H1 (cell line): ENCODE data around the gene MEST. TPM values are rescaled to one million over a fixed set of nuclear protein-coding genes. Genes with fewer than 3 reads are reported as not detected.
A peak's percentile ranks its signal among the peaks of the same experiment; 100 is the strongest.

ENCODE experiments used
- CTCF ChIA-PET: fragments of 300-600 bp; sonication (Branson Sonifier 250); formaldehyde crosslinking; loops from one replicate; lab custom pipeline; 2021; ENCODE audit not compliant: partially characterized antibody; lab: Charles Lee
- POLR2A ChIA-PET: fragments of 300-600 bp; sonication (Branson Sonifier 250); formaldehyde crosslinking; loops from one replicate; lab custom pipeline; 2021; ENCODE audit warnings: inconsistent platforms; ENCODE audit not compliant: partially characterized antibody; lab: Charles Lee
- DNase-seq, 2 experiments: peaks; one replicate each; pipeline versions ENCODE4 v3.0.0 to v3.0.0-alpha.2; 2010 to 2022; ENCODE audit warnings: low spot score in 2 of 2, low read depth in 1 of 2, mixed read lengths in 1 of 2
- FAIRE-seq: peaks from 2 replicates; lab custom pipeline; 2011; peaks lifted over from hg19 to GRCh38; lab: Jason Lieb, UNC
- H2AFZ ChIP-seq: 2 replicates; pipeline ENCODE4 v1.8.1; 2012; ENCODE audit warnings: low read length, inconsistent platforms
- H2AK5ac ChIP-seq: 2 replicates; pipeline ENCODE4 v1.6.1; 2013; ENCODE audit warnings: low read depth, low read length
- H2BK120ac ChIP-seq: replicated peaks from 2 replicates; pipeline ENCODE3; 2013; ENCODE audit warnings: low read depth, low read length, inconsistent platforms
- H2BK12ac ChIP-seq: 2 replicates; pipeline ENCODE4 v1.6.1; 2013; ENCODE audit warnings: low read depth, low read length
- H2BK15ac ChIP-seq: 2 replicates; pipeline ENCODE4 v1.6.1; 2013; ENCODE audit warnings: low read length
- H2BK20ac ChIP-seq: 2 replicates; pipeline ENCODE4 v1.6.1; 2013; ENCODE audit warnings: low read length
- H2BK5ac ChIP-seq: 2 replicates; pipeline ENCODE4 v1.6.1; 2013; ENCODE audit warnings: low read depth, low read length
- H3K14ac ChIP-seq: 2 replicates; pipeline ENCODE4 v1.6.1; 2013; ENCODE audit warnings: inconsistent platforms; ENCODE audit not compliant: insufficient read length
- H3K18ac ChIP-seq: 2 replicates; pipeline ENCODE4 v1.6.1; 2013; ENCODE audit warnings: low read length; ENCODE audit errors: extremely low read depth
- H3K23ac ChIP-seq: 2 replicates; pipeline ENCODE4 v1.6.1; 2013; ENCODE audit warnings: inconsistent platforms; ENCODE audit not compliant: insufficient read length
- H3K23me2 ChIP-seq: 2 replicates; pipeline ENCODE4 v1.6.1; 2013; ENCODE audit warnings: low read depth, low read length
- H3K27ac ChIP-seq: 2 replicates; pipeline ENCODE4 v1.6.1; 2011; ENCODE audit warnings: low read depth, low read length, inconsistent platforms
- H3K27me3 ChIP-seq, 4 experiments: replicated peaks in 1 of 4; 1 replicate in 1 of 4; 2 replicates in 3 of 4; pipeline versions ENCODE4 v1.6.1 to v1.8.1; 2011 to 2013; ENCODE audit warnings: low read length in 3 of 4, mild to moderate bottlenecking in 3 of 4, inconsistent platforms in 2 of 4, mixed read lengths in 2 of 4, moderate library complexity in 1 of 4; ENCODE audit not compliant: control insufficient read depth in 3 of 4, insufficient read depth in 3 of 4; ENCODE audit errors: extremely low read depth in 1 of 4
- H3K36me3 ChIP-seq, 4 experiments: 2 replicates each; pipeline versions ENCODE4 v1.6.1 to v1.8.1; 2011 to 2013; ENCODE audit warnings: mild to moderate bottlenecking in 4 of 4, low read length in 3 of 4, moderate library complexity in 2 of 4, control low read depth in 1 of 4, inconsistent platforms in 1 of 4; ENCODE audit not compliant: insufficient read depth in 4 of 4, control insufficient read depth in 2 of 4
- H3K4ac ChIP-seq: replicated peaks from 2 replicates; pipeline ENCODE3; 2013; ENCODE audit warnings: low read length, low read depth, mixed read lengths, inconsistent platforms; ENCODE audit not compliant: insufficient read length
- H3K4me1 ChIP-seq, 4 experiments: replicated peaks in 1 of 4; 1 replicate in 1 of 4; 2 replicates in 3 of 4; pipeline versions ENCODE4 v1.6.1 to v1.8.1; 2011 to 2013; ENCODE audit warnings: low read length in 3 of 4, inconsistent platforms in 2 of 4, mixed read lengths in 1 of 4; ENCODE audit not compliant: insufficient read depth in 4 of 4, control insufficient read depth in 3 of 4
- H3K4me2 ChIP-seq, 2 experiments: 2 replicates each; pipeline versions ENCODE4 v1.6.1 to v1.8.1; 2011 to 2013; ENCODE audit warnings: low read depth in 2 of 2, low read length in 2 of 2, control low read depth in 1 of 2, inconsistent platforms in 1 of 2, mild to moderate bottlenecking in 1 of 2; ENCODE audit not compliant: insufficient read depth in 1 of 2
- H3K4me3 ChIP-seq, 4 experiments: fragments of 200-600, 300-600 bp in 1 of 4; sonication (generic), shearing (Covaris generic), sonication (Bioruptor Twin) in 1 of 4; 2 replicates each; pipeline versions ENCODE4 v1.5.1 to v1.8.1; 2011 to 2016; ENCODE audit warnings: low read length in 4 of 4, low read depth in 3 of 4, control low read depth in 2 of 4, inconsistent platforms in 2 of 4, mild to moderate bottlenecking in 2 of 4, mixed read lengths in 1 of 4, moderate library complexity in 1 of 4; ENCODE audit not compliant: insufficient read depth in 2 of 4; ENCODE audit errors: extremely low read depth in 1 of 4
- H3K56ac ChIP-seq: replicated peaks from 2 replicates; pipeline ENCODE3; 2013; ENCODE audit warnings: low read depth, mild to moderate bottlenecking, mixed read lengths, low read length, inconsistent platforms; ENCODE audit not compliant: insufficient read length
- H3K79me1 ChIP-seq: 2 replicates; pipeline ENCODE4 v1.6.1; 2013; ENCODE audit warnings: low read depth, low read length, control low read depth
- H3K79me2 ChIP-seq, 2 experiments: 2 replicates each; pipeline versions ENCODE4 v1.6.1 to v1.8.1; 2012 to 2013; ENCODE audit warnings: low read length in 2 of 2, mild to moderate bottlenecking in 2 of 2, inconsistent platforms in 1 of 2; ENCODE audit not compliant: insufficient read depth in 2 of 2, control insufficient read depth in 1 of 2
- H3K9ac ChIP-seq, 4 experiments: replicated peaks in 1 of 4; 1 replicate in 1 of 4; 2 replicates in 3 of 4; pipeline versions ENCODE4 v1.6.1 to v1.8.1; 2011 to 2013; ENCODE audit warnings: low read depth in 3 of 4, low read length in 3 of 4, control low read depth in 2 of 4, mild to moderate bottlenecking in 2 of 4, moderate library complexity in 2 of 4, inconsistent platforms in 1 of 4; ENCODE audit errors: extremely low read depth in 1 of 4
- H3K9me3 ChIP-seq, 2 experiments: 2 replicates each; pipeline versions ENCODE4 v1.6.1 to v1.8.1; 2012 to 2013; ENCODE audit warnings: mild to moderate bottlenecking in 2 of 2, moderate library complexity in 2 of 2, control low read depth in 1 of 2, inconsistent platforms in 1 of 2, low read depth in 1 of 2, low read length in 1 of 2, mixed read lengths in 1 of 2; ENCODE audit not compliant: insufficient read depth in 2 of 2
- H4K20me1 ChIP-seq, 2 experiments: replicated peaks in 1 of 2; 2 replicates each; pipeline versions ENCODE3 to v1.8.1; 2011 to 2013; ENCODE audit warnings: inconsistent platforms in 2 of 2, low read length in 2 of 2, mild to moderate bottlenecking in 1 of 2; ENCODE audit not compliant: insufficient read depth in 2 of 2, control insufficient read depth in 1 of 2
- H4K5ac ChIP-seq: 2 replicates; pipeline ENCODE4 v1.6.1; 2013; ENCODE audit warnings: low read length, low read depth, mixed read lengths, inconsistent platforms; ENCODE audit not compliant: insufficient read length
- H4K8ac ChIP-seq: 2 replicates; pipeline ENCODE4 v1.8.0; 2013; ENCODE audit warnings: mild to moderate bottlenecking, moderate library complexity, low read length, inconsistent platforms; ENCODE audit not compliant: insufficient read depth; ENCODE audit errors: extremely low read depth
- H4K91ac ChIP-seq: replicated peaks from 2 replicates; pipeline ENCODE3; 2013; ENCODE audit warnings: low read length, mixed read lengths, inconsistent platforms; ENCODE audit not compliant: insufficient read length
- CBX5 ChIP-seq: fragments of 300-800, 300-1000 bp; sonication (generic); IDR thresholded peaks from 2 replicates; pipeline ENCODE4 v1.7.1; 2016; ENCODE audit warnings: antibody characterized with exemption, low read length, low read depth
- CBX8 ChIP-seq: fragments of 300-800, 300-1000 bp; sonication (generic); IDR thresholded peaks from 2 replicates; pipeline ENCODE4 v1.7.1; 2016; ENCODE audit warnings: low read depth, low read length, borderline replicate concordance
- CEBPB ChIP-seq: IDR thresholded peaks from 2 replicates; pipeline ENCODE4 v1.6.1; 2012; ENCODE audit warnings: low read depth, low read length
- JUND ChIP-seq: IDR thresholded peaks from 2 replicates; pipeline ENCODE4 v1.6.1; 2011; ENCODE audit warnings: mild to moderate bottlenecking, improper control_type of control experiment, low read length
- NRF1 ChIP-seq: IDR thresholded peaks from 2 replicates; pipeline ENCODE4 v1.6.1; 2011; ENCODE audit warnings: mild to moderate bottlenecking, low read depth, low read length, improper control_type of control experiment
- RAD21 ChIP-seq, 2 experiments: IDR thresholded peaks in 1 of 2; conservative IDR thresholded peaks in 1 of 2; 2 replicates each; pipeline ENCODE4 v1.6.1; 2011; ENCODE audit warnings: low read depth in 2 of 2, low read length in 2 of 2, improper control_type of control experiment in 1 of 2, inconsistent platforms in 1 of 2, mild to moderate bottlenecking in 1 of 2, moderate library complexity in 1 of 2
- RBBP5 ChIP-seq: IDR thresholded peaks from 2 replicates; pipeline ENCODE4 v1.7.1; 2012; ENCODE audit warnings: low read depth, mild to moderate bottlenecking, inconsistent platforms, low read length, moderate library complexity, borderline replicate concordance
- SIN3A ChIP-seq, 2 experiments: IDR thresholded peaks in 1 of 2; conservative IDR thresholded peaks in 1 of 2; 2 replicates each; pipeline ENCODE4 v1.6.1; 2011 to 2012; ENCODE audit warnings: low read length in 2 of 2, improper control_type of control experiment in 1 of 2, low read depth in 1 of 2, mild to moderate bottlenecking in 1 of 2
- SIRT6 ChIP-seq: IDR thresholded peaks from one replicate; pipeline ENCODE4 v1.7.1; 2012; ENCODE audit warnings: low read length, inconsistent platforms
- TAF1 ChIP-seq: IDR thresholded peaks from 2 replicates; pipeline ENCODE4 v1.6.1; 2011; ENCODE audit warnings: mild to moderate bottlenecking, low read depth, low read length
- TBP ChIP-seq: IDR thresholded peaks from 2 replicates; pipeline ENCODE4 v1.6.1; 2011; ENCODE audit warnings: low read depth, low read length, improper control_type of control experiment
- WGBS, 2 experiments: shearing (Covaris generic) in 1 of 2; methylation state at CpG; one replicate each; pipeline versions ENCODE4 v1.1.6 to v1.1.7; 2013 to 2015; ENCODE audit warnings: low lambda C conversion rate in 2 of 2, mixed read lengths in 2 of 2, inconsistent platforms in 1 of 2, low coverage in 1 of 2, missing lambda C conversion rate in 1 of 2; ENCODE audit not compliant: insufficient replicate concordance in 2 of 2, insufficient coverage in 1 of 2, insufficient read length in 1 of 2; ENCODE audit errors: extremely low coverage in 1 of 2, missing lambda C conversion rate in 1 of 2; 5-methylcytosine and 5-hydroxymethylcytosine counted together
- polyA plus RNA-seq, 7 experiments: library from polyadenylated mRNA; depleted of rRNA in 3 of 7; stranded (reverse) in 5 of 7; unstranded in 2 of 7; fragments of >200 nt in 5 of 7; fragments of 200-250 nt in 2 of 7; gene quantifications; 1 replicate in 5 of 7; 2 replicates in 1 of 7; 4 replicates in 1 of 7; pipeline versions ENCODE4 v1.2.1 to v1.2.3, GENCODE V29; 2011 to 2013; ENCODE audit warnings: missing spikeins in 2 of 7, mixed read lengths in 2 of 7
- total RNA-seq: library from RNA; stranded (reverse); fragmentation: NEBNext Ultra II Directional; extraction: Animal tissue kit (Norgen Biotek cat#: 25700); gene quantifications from 2 replicates; pipeline ENCODE4 v1.2.1, GENCODE V29; 2021
- TF ChIP-seq, protein P1 (sequence below): IDR thresholded peaks from 2 replicates; pipeline ENCODE4 v1.6.1; 2012; ENCODE audit warnings: inconsistent platforms

Gene MEST
- total and polyA plus RNA-seq, 2 of the 8 experiments (the other 6 are each of a cell fraction or from before 2014, with no cell fraction given), result 176 to 269 TPM

DNA sequence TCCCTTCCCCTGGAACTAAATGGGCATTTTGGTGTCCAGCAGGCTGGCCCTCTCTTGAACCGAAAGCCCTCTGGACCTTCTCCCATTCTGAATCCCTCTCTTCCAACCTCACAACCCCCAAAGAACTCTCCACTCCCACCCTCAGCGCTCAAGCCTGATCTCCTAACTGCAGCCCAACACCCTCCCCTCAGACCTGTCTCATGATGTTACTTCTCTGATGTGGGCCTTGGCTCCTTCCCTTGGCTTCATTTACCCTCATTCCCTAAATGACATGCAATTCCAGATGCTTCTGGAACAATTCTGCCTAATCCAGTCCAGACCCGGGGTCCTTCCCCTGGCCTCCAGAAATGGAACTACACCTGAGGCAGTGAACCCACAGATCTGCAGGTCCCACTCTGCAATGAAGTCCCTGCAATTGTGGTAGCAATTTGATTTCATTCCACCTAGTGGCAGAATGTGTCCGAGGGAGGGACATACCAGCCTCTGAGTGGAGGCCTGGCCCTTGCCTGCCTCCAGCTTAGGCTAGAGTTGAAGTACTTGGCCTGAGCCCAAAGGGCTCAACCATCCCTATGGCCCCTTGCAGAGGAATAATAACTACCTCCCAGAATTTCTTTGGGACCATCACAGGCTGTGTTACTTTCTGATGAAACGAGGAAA lies 47.0 kb upstream of the MEST start:
- DNase-seq, result no peak
- H2BK20ac ChIP-seq, result no peak overlapping the region
- H3K27ac ChIP-seq, result no peak overlapping the region
- no peak overlapping the region for H3K14ac ChIP-seq
- no peaks in the 10 kb centered on the region for H3K79me2 ChIP-seq
- no peak overlapping the region for H2AK5ac ChIP-seq
- H3K79me1 ChIP-seq, result no peaks in the 10 kb centered on the region
- no peak overlapping the region for H3K4ac ChIP-seq
- FAIRE-seq, result no peak
- H3K9me3 ChIP-seq, result peaks cover 0 to 12% of the 10 kb centered on the region in 2 experiments; a peak in 2 of 4 replicates
- H2BK12ac ChIP-seq, result no peak overlapping the region
- no peak overlapping the region for H3K4me3 ChIP-seq
- WGBS, 2 experiments, result 82% methylated on average over 5 of the region's 5 CpGs; no CpG with 5 or more reads in 1 of the 2 experiments
- H3K23me2 ChIP-seq, result no peaks in the 10 kb centered on the region
- no peak overlapping the region for H2BK120ac ChIP-seq
- no peak overlapping the region for H4K91ac ChIP-seq
- no peaks in the 10 kb centered on the region for H3K36me3 ChIP-seq
- no peak overlapping the region for H2BK15ac ChIP-seq
- no peak overlapping the region for H4K8ac ChIP-seq
- no peaks in the 10 kb centered on the region; a peak in 1 of 7 replicates for H3K27me3 ChIP-seq
- peaks cover 5 to 12% (median 7%) of the 10 kb centered on the region in 4 experiments; a peak in 6 of 7 replicates for H3K4me1 ChIP-seq
- H3K23ac ChIP-seq, result no peak overlapping the region
- 0 out of 2 replicates have a peak overlapping the region, but pooled peaks have one; percentile 17 for H3K18ac ChIP-seq
- ChIA-PET CTCF (interaction anchor here (0.8 kb wide), 1 partner anchor 7 kb away, joined by 3 read pairs; no protein-coding TSS in a partner anchor), POLR2A (no interaction called here)
- no peaks in the 10 kb centered on the region for H4K20me1 ChIP-seq
- no peak overlapping the region for H3K56ac ChIP-seq
- H3K4me2 ChIP-seq, result no peak overlapping the region
- no peak overlapping the region for H2BK5ac ChIP-seq
- 0 out of 2 replicates have a peak overlapping the region, but pooled peaks have one; percentile 16 for H2AFZ ChIP-seq
- H3K9ac ChIP-seq, result no peak overlapping the region
- H4K5ac ChIP-seq, result no peak overlapping the region
- TF ChIP-seq NRF1 (no peak), TBP (no peak), TAF1 (no peak), RAD21 (IDR thresholded peaks at IDR 0.05 in 1 of 2, conservative IDR thresholded peaks at IDR 0.05 in 1 of 2; ENCODE audit: low read depth in 2 of 2, low read length in 2 of 2) (peak in 1 of 2 experiments; percentile 27; a peak in 1 of 4 replicates), CBX8 (no peak), JUND (no peak), SIN3A (conservative IDR thresholded peaks at IDR 0.05 in 1 of 2, IDR thresholded peaks at IDR 0.05 in 1 of 2; ENCODE audit: low read depth in 1 of 2, low read length in 2 of 2) (no peak), SIRT6 (no peak), CEBPB (no peak), RBBP5 (no peak), CBX5 (no peak)
- TF ChIP-seq, protein P1, sequence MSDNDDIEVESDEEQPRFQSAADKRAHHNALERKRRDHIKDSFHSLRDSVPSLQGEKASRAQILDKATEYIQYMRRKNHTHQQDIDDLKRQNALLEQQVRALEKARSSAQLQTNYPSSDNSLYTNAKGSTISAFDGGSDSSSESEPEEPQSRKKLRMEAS, result no peak
